ENCODE measurements around the gene CAMK1.
A peak's percentile ranks its signal among the peaks of the same experiment; 100 is the strongest.

The CAMK1 gene

DNA sequence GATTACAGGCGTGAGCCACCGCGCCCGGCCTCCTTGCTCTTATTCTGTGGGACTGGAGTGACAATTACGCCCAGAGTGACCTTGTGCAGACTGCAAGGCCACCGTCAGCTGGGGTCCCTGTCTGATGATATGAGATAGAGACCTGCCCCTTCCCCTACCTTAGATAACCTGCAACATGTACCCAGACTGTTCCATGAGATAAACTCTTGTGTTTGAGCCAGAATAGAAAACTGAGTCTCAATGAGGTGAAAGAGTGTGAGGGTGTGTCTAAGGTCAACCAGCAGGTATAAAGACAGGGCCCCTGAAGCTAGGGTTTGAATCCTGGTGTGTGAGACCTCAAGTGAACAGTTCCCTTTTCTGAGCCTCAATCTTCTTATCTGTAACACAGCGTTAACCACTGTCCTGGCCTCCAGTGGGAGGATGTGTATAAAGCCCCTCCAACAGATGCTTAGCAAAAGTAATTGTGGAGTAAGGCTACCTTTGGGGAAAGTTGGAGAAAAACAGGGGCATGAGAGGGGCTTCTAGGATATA is 16.5 kb upstream of the CAMK1 start:
- no peaks in the 10 kb centered on the region for H3K9me3 Mint-ChIP-seq
- no peak overlapping the region for H3K4me3 Mint-ChIP-seq
- peaks cover 57% of the 10 kb centered on the region for H3K4me1 Mint-ChIP-seq (ENCODE audit: low read depth)
- DNase-seq (ENCODE audit: low spot score), result no peak
- no peaks in the 10 kb centered on the region for H3K27me3 Mint-ChIP-seq (ENCODE audit: low read depth)
- peaks cover 59% of the 10 kb centered on the region for H3K36me3 Mint-ChIP-seq (ENCODE audit: low read depth)
- H3K27ac Mint-ChIP-seq, result peak overlapping the region; percentile 26

DNA sequence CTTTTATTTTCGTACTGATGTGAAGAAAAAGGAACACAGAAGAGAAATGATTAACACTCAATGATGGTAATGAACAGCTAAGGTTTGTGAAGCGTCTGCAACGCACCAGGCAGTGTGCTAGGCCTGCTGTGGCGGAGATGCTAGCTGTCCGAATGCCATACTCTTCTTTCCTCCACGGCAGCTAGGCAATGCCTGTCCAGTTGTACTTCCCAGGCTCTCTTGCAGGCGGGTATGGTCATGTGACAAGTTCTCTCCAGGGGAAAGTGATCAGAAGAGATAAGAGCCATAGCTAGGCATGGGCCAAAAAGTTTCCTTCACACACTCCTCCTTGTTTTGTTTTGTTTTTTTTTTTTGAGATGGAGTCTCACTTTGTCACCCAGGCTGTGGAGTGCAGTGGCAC is 15.9 kb upstream of the CAMK1 start:
- no peak for DNase-seq (ENCODE audit: low spot score)
- Mint-ChIP-seq H3K36me3 (ENCODE audit: low read depth) (peaks cover 63% of the 10 kb centered on the region), H3K4me1 (ENCODE audit: low read depth) (peaks cover 55% of the 10 kb centered on the region), H3K27me3 (ENCODE audit: low read depth) (no peaks in the 10 kb centered on the region), H3K27ac (no peak overlapping the region), H3K4me3 (no peak overlapping the region), H3K9me3 (no peaks in the 10 kb centered on the region)

DNA sequence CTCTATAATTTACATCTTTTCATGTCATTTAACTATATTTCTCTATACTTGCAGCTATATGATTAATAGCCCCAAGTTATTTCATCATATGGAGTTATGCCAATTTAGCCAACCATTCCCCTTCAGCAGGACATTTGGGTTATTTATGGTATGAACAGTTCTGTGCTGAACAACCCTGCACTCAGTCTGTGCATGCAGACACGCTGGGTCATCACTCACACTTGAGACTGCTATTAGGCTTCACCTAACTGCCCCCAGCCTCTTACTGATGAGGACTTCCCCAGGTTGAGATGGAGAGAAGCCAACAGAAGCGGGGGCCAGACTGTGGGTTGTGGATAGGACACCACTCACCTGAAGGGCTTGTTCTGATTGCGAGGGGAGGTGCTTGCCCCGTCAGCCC is 15.2 kb upstream of the CAMK1 start:
- Mint-ChIP-seq H3K4me3 (no peak overlapping the region), H3K27ac (no peak overlapping the region), H3K27me3 (ENCODE audit: low read depth) (no peaks in the 10 kb centered on the region), H3K4me1 (ENCODE audit: low read depth) (peaks cover 56% of the 10 kb centered on the region), H3K9me3 (no peaks in the 10 kb centered on the region), H3K36me3 (ENCODE audit: low read depth) (peaks cover 63% of the 10 kb centered on the region)
- no peak for DNase-seq (ENCODE audit: low spot score)

DNA sequence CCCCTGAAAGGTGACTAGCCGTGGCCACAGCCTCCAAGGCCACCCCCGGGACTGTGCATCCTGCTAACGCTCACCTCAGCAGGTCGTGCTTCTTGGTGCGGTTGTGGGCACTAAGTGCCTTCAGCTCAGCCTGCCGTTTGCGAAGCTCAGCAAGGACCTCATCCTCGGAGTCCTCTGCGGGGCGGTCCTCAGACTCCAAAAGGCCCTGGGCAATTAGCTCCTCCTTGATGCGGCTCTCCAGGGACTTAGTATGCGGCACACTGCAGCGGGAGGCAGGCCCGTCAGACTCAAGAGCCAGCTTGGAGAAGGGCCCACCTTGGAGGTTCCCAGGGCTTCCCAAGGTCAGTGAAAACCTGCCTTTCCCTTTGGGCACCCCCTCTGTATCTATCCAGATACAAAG is 14.2 kb upstream of the CAMK1 start:
- DNase-seq (ENCODE audit: low spot score), result no peak
- Mint-ChIP-seq H3K36me3 (ENCODE audit: low read depth) (peaks cover 60% of the 10 kb centered on the region), H3K27me3 (ENCODE audit: low read depth) (no peaks in the 10 kb centered on the region), H3K4me3 (no peak overlapping the region), H3K9me3 (no peaks in the 10 kb centered on the region), H3K4me1 (ENCODE audit: low read depth) (peaks cover 61% of the 10 kb centered on the region), H3K27ac (no peak overlapping the region)

DNA sequence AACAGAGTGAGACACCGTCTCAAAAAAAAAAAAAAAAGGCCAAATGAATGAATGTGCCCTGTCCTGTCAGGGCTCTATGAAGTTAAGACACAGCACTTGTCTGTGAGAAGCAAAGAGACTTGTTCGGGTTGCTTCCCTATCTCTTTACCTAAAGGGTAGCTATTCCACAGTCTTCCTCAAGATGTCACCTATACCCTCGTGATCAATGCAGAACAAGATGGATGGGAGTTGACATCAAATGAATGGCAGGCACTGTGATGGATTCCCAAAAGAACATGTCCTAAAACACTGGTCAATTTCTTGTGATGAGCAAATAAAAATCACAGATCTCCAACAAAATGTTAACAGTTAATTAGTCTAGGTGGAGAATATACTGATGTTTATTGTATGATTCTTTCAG is 13.0 kb upstream of the CAMK1 start:
- Mint-ChIP-seq H3K27ac (peak overlapping the region; percentile 50), H3K27me3 (ENCODE audit: low read depth) (no peaks in the 10 kb centered on the region), H3K4me3 (no peak overlapping the region), H3K9me3 (no peaks in the 10 kb centered on the region), H3K36me3 (ENCODE audit: low read depth) (peaks cover 59% of the 10 kb centered on the region), H3K4me1 (ENCODE audit: low read depth) (peaks cover 68% of the 10 kb centered on the region)
- no peak for DNase-seq (ENCODE audit: low spot score)

DNA sequence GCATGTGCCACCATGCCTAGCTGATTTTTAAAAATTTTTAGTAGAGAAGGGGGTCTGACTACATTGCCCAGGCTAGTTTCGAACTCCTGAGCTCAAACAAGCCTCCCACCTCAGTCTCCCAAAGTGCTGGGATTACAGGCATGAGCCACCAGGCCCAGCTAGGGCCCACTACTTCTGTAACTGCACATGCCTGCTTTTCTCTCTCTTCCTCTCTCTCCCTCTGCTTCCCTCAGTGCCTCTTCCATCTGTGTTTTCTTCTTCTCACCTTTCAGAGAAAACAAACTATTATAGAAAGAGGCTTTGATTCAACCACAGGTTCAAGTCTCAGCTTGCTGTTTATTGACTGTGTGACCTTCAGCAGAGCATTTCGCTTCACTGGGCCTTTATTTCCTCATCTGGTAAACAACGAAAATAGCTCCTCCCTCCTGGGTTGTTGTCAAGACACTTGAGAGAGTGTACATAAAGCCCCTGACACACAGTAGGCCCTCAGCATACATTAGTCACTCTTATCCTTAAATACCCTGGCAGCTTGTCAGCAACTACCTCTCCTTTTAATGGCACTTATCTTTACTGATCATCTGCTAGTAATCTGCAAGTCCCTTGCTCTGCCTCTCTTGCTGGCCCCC is 12.3 kb upstream of the CAMK1 start:
- no peaks in the 10 kb centered on the region for H3K9me3 Mint-ChIP-seq
- no peak for DNase-seq (ENCODE audit: low spot score)
- peaks cover 55% of the 10 kb centered on the region for H3K36me3 Mint-ChIP-seq (ENCODE audit: low read depth)
- H3K27me3 Mint-ChIP-seq (ENCODE audit: low read depth), result no peaks in the 10 kb centered on the region
- peak overlapping the region; percentile 71 for H3K27ac Mint-ChIP-seq
- peaks cover 68% of the 10 kb centered on the region for H3K4me1 Mint-ChIP-seq (ENCODE audit: low read depth)
- H3K4me3 Mint-ChIP-seq, result no peak overlapping the region

DNA sequence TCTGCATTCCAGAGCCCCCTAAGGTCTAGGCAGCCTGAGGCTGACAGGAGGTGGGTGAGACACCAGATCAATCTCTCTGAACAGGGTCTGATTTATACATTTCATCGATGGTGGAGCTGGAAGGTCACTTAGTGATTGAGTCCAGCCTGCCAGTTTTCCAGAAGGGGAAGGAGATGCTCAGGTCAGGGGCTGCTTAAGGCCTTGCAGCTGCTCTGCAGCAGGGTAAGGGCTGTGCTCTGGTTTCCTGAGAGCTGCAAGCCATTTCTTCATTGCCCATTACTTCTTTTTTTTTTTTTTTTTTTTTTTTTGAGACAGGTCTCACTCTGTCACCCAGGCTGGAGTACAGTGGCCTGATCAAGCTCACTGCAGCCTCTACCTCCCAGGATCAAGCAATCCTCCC is 11.8 kb upstream of the CAMK1 start:
- Mint-ChIP-seq H3K27ac (peak overlapping the region; percentile 69), H3K36me3 (ENCODE audit: low read depth) (peaks cover 53% of the 10 kb centered on the region), H3K4me3 (no peak overlapping the region), H3K9me3 (no peaks in the 10 kb centered on the region), H3K4me1 (ENCODE audit: low read depth) (peaks cover 64% of the 10 kb centered on the region), H3K27me3 (ENCODE audit: low read depth) (no peaks in the 10 kb centered on the region)
- no peak for DNase-seq (ENCODE audit: low spot score)

DNA sequence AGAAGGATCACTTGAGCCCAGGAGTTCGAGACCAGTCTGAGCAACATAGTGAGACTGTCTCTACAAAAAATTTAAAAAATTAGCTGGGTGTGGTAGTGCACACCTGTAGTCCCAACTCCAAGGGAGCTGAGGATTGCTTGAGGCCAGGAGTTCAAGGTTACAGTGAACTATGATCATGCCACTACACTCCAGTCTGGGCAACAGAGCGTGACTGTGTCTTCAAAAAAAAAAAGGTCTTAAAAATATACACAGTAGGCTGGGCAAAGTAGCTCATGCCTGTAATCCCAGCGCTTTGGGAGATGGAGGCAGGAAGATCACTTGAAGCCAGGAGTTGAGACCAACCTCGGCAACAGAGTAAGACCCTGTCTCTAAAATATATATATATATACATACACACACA is 11.2 kb upstream of the CAMK1 start:
- H3K4me1 Mint-ChIP-seq (ENCODE audit: low read depth), result peaks cover 61% of the 10 kb centered on the region
- peak overlapping the region; percentile 46 for H3K4me3 Mint-ChIP-seq
- no peak for DNase-seq (ENCODE audit: low spot score)
- H3K9me3 Mint-ChIP-seq, result no peaks in the 10 kb centered on the region
- H3K27me3 Mint-ChIP-seq (ENCODE audit: low read depth), result no peaks in the 10 kb centered on the region
- peak overlapping the region; percentile 85 for H3K27ac Mint-ChIP-seq
- peaks cover 48% of the 10 kb centered on the region for H3K36me3 Mint-ChIP-seq (ENCODE audit: low read depth)

DNA sequence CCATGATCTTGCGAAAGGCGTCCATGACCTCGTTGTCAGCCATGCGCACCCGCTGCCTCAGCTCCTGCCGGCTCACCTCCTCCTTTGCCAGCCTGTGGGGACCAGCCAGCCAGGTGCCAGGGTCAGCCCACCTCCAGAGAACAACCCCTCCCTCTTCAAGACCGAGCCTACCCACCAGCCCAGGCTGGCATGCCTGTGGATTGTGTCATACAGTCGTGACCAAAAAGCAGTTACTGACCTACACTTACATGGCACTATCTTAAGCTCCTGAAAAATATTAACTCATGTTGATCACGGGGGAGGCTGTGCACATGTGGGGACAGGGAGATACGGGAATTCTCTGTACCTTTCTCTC is 10.7 kb upstream of the CAMK1 start:
- Mint-ChIP-seq H3K36me3 (ENCODE audit: low read depth) (peaks cover 44% of the 10 kb centered on the region), H3K4me1 (ENCODE audit: low read depth) (peaks cover 59% of the 10 kb centered on the region), H3K27me3 (ENCODE audit: low read depth) (no peaks in the 10 kb centered on the region), H3K9me3 (no peaks in the 10 kb centered on the region), H3K27ac (peak overlapping the region; percentile 85), H3K4me3 (peak overlapping the region; percentile 46)
- DNase-seq (ENCODE audit: low spot score), result no peak

DNA sequence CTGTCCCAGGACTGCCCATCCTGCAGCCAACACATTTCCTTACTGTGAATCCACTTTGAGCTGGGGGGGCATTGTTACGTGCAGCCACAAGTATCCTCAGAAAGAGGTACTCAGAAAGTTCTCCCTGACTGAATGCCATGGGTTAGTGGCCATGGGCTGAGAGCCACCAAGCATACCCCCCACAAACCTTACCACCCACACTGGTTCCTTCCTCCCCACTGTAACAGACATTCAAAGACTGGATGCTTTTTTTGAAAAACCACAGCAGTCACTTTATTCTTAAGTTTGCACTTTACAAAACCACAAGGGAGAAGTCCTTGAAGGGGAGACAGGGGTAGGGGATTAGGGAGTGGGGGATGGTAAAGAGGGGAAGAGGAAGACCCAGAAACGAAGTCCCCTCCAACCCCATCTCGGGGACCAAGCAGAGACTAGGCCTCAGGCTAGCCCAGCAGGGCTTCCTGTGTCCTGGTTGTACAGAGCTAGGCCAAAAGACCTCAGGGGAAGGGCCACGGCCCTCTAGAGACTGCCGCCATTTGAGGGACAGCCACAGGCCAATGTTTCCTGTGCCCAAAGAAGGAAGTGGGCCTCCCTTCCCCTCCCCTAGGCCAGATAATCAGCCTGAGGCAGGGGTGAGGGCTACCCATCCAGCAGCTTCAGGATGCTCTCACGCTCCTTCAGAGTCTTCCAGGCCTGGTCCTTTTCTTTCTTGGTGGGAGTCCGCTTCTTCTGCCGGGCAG is 10.1 kb upstream of the CAMK1 start:
- peak overlapping the region; percentile 85 for H3K27ac Mint-ChIP-seq
- peaks cover 59% of the 10 kb centered on the region for H3K4me1 Mint-ChIP-seq (ENCODE audit: low read depth)
- H3K9me3 Mint-ChIP-seq, result no peaks in the 10 kb centered on the region
- peak overlapping the region; percentile 46 for H3K4me3 Mint-ChIP-seq
- peak; percentile 70 for DNase-seq (ENCODE audit: low spot score)
- H3K27me3 Mint-ChIP-seq (ENCODE audit: low read depth), result no peaks in the 10 kb centered on the region
- H3K36me3 Mint-ChIP-seq (ENCODE audit: low read depth), result peaks cover 39% of the 10 kb centered on the region

DNA sequence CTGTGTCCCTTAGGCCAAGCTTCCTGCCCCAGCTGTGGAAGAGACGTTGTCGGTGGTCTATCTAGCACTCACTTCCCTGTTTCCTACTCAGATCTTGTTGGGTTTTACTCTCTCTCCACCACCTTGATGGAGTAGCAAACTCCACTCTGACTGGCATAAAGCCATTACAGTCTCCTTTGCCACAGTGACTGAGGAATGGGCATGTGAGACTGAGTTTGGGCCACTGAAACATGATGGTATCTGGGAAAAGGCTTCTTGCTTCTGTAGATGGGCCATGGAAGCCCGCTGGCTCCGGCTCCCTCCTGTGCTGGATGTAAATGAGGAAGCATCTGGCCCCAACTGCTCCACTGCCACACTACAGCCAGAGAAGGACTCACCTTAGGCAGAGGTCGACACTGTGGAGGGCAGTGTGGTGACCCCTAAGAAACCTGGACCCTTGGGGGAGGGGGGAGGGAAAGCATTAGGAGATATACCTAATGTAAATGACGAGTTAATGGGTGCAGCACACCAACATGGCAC is 9.4 kb upstream of the CAMK1 start:
- peak overlapping the region; percentile 85 for H3K27ac Mint-ChIP-seq
- no peak for DNase-seq (ENCODE audit: low spot score)
- H3K4me3 Mint-ChIP-seq, result peak overlapping the region; percentile 46
- peaks cover 59% of the 10 kb centered on the region for H3K4me1 Mint-ChIP-seq (ENCODE audit: low read depth)
- no peaks in the 10 kb centered on the region for H3K9me3 Mint-ChIP-seq
- peaks cover 36% of the 10 kb centered on the region for H3K36me3 Mint-ChIP-seq (ENCODE audit: low read depth)
- H3K27me3 Mint-ChIP-seq (ENCODE audit: low read depth), result no peaks in the 10 kb centered on the region

DNA sequence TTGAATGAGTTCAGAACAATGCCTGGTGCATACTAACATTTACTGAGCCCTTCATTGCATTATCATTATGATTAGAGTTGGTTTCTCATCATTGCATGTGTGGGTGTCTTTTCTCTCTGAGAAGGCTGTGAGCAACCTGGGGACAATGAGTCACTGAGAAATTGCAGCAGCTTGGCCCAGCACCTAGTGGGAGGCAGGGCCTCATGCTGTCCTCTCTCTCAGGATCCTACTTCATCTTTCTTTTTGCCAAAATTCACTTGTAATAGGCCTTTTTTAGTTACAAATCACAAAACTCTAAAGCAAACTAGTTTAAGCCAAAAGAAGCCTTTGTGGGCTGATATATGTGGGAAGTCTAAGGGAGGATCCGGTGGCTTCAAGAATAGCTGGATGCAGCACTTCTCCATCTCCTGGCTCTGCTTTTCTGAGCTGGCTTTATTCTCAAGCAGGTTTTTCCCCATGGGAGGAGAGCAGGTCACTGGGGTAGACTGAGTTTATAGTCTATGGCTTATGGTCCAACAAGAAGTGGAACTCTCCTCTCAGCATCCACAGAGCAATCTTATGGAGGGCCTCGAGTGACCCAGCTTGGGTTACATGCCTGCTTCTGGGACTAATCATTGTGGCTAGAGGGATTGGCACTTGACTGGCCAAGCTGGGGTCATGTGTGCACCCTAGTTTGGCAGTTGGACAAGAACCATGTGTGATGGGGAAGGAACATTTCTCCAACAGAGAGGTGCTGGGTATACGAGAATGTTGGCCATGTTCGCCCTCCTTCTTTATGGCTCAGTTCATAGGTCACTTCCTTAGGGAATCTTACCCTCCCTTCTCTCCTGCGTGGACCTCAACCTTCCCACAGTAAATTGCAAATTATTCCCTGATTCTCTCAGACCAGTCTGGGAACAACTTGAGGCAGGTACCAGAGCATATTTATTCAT is 8.7 kb upstream of the CAMK1 start:
- Mint-ChIP-seq H3K9me3 (no peaks in the 10 kb centered on the region), H3K4me3 (peak overlapping the region; percentile 33), H3K36me3 (ENCODE audit: low read depth) (peaks cover 34% of the 10 kb centered on the region), H3K27me3 (ENCODE audit: low read depth) (no peaks in the 10 kb centered on the region), H3K27ac (peak overlapping the region; percentile 85), H3K4me1 (ENCODE audit: low read depth) (peaks cover 59% of the 10 kb centered on the region)
- DNase-seq (ENCODE audit: low spot score), result peak; percentile 80

DNA sequence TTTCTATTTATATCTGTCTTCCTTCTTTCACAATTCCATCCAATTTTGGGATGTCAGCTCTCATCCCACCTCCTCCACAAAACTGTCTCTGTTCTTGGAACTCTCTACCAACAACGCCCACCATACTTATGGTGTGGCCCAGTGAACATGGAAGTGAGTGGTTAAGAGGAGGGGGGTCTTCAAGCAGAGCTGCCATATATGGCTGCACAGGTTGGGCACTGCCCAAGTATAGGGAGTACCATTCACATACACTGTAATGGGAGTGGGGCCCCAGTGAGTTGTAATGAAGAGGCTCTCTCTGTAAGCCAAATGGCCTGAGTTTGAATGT is 7.9 kb upstream of the CAMK1 start:
- Mint-ChIP-seq H3K36me3 (ENCODE audit: low read depth) (peaks cover 29% of the 10 kb centered on the region), H3K4me3 (no peak overlapping the region), H3K9me3 (no peaks in the 10 kb centered on the region), H3K27ac (peak overlapping the region; percentile 74), H3K4me1 (ENCODE audit: low read depth) (peaks cover 55% of the 10 kb centered on the region), H3K27me3 (ENCODE audit: low read depth) (no peaks in the 10 kb centered on the region)
- no peak for DNase-seq (ENCODE audit: low spot score)

All from T-helper 2 cell treated with Interferon-gamma antibody and Interleukin-4, amounts not matched to agents 5 μg/mL and 100 μg/mL, for 36 hours (primary cell).